IMR-90 (cell line): ENCODE results near the gene PPP3CB. TPM values are rescaled to one million over a fixed set of nuclear protein-coding genes. Genes with fewer than 3 reads are reported as not detected.

Experiments used
- ATAC-seq: fragments of 200-7000 bp; cut with Tn5 transposase; 2 replicates; pipeline ENCODE4 v1.9.1; 2020; ENCODE audit warnings: low read depth, mild to moderate bottlenecking, moderate library complexity
- BruUV-seq: library from RNA; stranded (reverse); fragments of 400-500 nt; replicated peaks from 2 replicates; lab custom pipeline; 2021; lab: Mats Ljungman, UMichigan
- CTCF ChIA-PET: fragments of 300-600 bp; formaldehyde crosslinking; extraction: SDS; loops from one replicate; lab custom pipeline; 2021; ENCODE audit warnings: antibody characterized with exemption; lab: Yijun Ruan, JAX
- POLR2A ChIA-PET: fragments of 300-600 bp; sonication (Branson Sonifier 250); formaldehyde crosslinking; loops from one replicate; lab custom pipeline; 2022; ENCODE audit warnings: antibody characterized with exemption; ENCODE audit not compliant: unreplicated experiment; lab: Charles Lee
- DNase-seq: peaks from one replicate; pipeline ENCODE4 v3.0.0; 2013
- H2AFZ ChIP-seq: replicated peaks from 2 replicates; pipeline ENCODE3; 2013; ENCODE audit warnings: low read length, mild to moderate bottlenecking; ENCODE audit not compliant: poor library complexity
- H2AK5ac ChIP-seq: 2 replicates; pipeline ENCODE4 v1.6.1; 2013; ENCODE audit warnings: low read depth, low read length, inconsistent platforms
- H2AK9ac ChIP-seq: replicated peaks from 2 replicates; pipeline ENCODE3; 2013; ENCODE audit warnings: mild to moderate bottlenecking, low read depth, low read length, moderate library complexity; ENCODE audit not compliant: poor library complexity
- H2BK120ac ChIP-seq: 2 replicates; pipeline ENCODE4 v1.6.1; 2013; ENCODE audit warnings: low read depth, low read length, inconsistent platforms
- H2BK15ac ChIP-seq: 3 replicates; pipeline ENCODE4 v1.6.1; 2013; ENCODE audit warnings: low read depth, low read length, inconsistent platforms
- H2BK20ac ChIP-seq: 2 replicates; pipeline ENCODE4 v1.6.1; 2013; ENCODE audit warnings: low read depth, mild to moderate bottlenecking, inconsistent platforms, low read length, moderate library complexity
- H2BK5ac ChIP-seq: 2 replicates; pipeline ENCODE4 v1.6.1; 2013; ENCODE audit warnings: mild to moderate bottlenecking, low read depth, low read length, inconsistent platforms; ENCODE audit not compliant: poor library complexity, severe bottlenecking
- H3K14ac ChIP-seq: replicated peaks from 2 replicates; pipeline ENCODE4 v1.6.1; 2013; ENCODE audit warnings: low read depth, low read length, inconsistent platforms
- H3K18ac ChIP-seq: 2 replicates; pipeline ENCODE4 v1.6.1; 2013; ENCODE audit warnings: low read depth, low read length, control low read depth
- H3K23ac ChIP-seq: 2 replicates; pipeline ENCODE4 v1.6.1; 2013; ENCODE audit warnings: low read depth, low read length, inconsistent platforms
- H3K27ac ChIP-seq: 2 replicates; pipeline ENCODE4 v1.5.1; 2013; ENCODE audit warnings: mild to moderate bottlenecking, control low read depth, low read length; ENCODE audit not compliant: insufficient read depth
- H3K27me3 ChIP-seq: 2 replicates; pipeline ENCODE4 v1.6.1; 2013; ENCODE audit warnings: low read length; ENCODE audit not compliant: control insufficient read depth, insufficient read depth
- H3K36me3 ChIP-seq: 2 replicates; pipeline ENCODE4 v1.6.1; 2013; ENCODE audit warnings: low read length, mixed read lengths; ENCODE audit not compliant: control insufficient read depth, insufficient read depth
- H3K4ac ChIP-seq: 2 replicates; pipeline ENCODE4 v1.6.1; 2013; ENCODE audit warnings: low read depth, low read length, inconsistent platforms
- H3K4me1 ChIP-seq: 2 replicates; pipeline ENCODE4 v1.6.1; 2013; ENCODE audit warnings: low read length, mixed read lengths; ENCODE audit not compliant: control insufficient read depth, insufficient read depth
- H3K4me2 ChIP-seq: 2 replicates; pipeline ENCODE4 v1.6.1; 2013; ENCODE audit warnings: low read depth, mild to moderate bottlenecking, control low read depth, low read length, moderate library complexity
- H3K4me3 ChIP-seq: 2 replicates; pipeline ENCODE4 v1.5.1; 2013; ENCODE audit warnings: low read depth, mild to moderate bottlenecking, control low read depth, low read length, moderate library complexity; ENCODE audit not compliant: insufficient read depth
- H3K56ac ChIP-seq: 2 replicates; pipeline ENCODE4 v1.6.1; 2013; ENCODE audit warnings: low read length, inconsistent platforms; ENCODE audit not compliant: insufficient read depth; ENCODE audit errors: extremely low read depth
- H3K79me1 ChIP-seq, 2 experiments: 2 replicates each; pipeline ENCODE4 v1.6.1; 2013; ENCODE audit warnings: low read length in 2 of 2, inconsistent platforms in 1 of 2, low read depth in 1 of 2
- H3K9ac ChIP-seq: 2 replicates; pipeline ENCODE4 v1.6.1; 2013; ENCODE audit warnings: low read depth, low read length, control low read depth
- H3K9me1 ChIP-seq: 2 replicates; pipeline ENCODE4 v1.6.1; 2013; ENCODE audit warnings: low read length, inconsistent platforms; ENCODE audit not compliant: insufficient read depth
- H3K9me3 ChIP-seq: 2 replicates; pipeline ENCODE4 v1.6.1; 2013; ENCODE audit warnings: low read length; ENCODE audit not compliant: control insufficient read depth, insufficient read depth
- H4K20me1 ChIP-seq: 2 replicates; pipeline ENCODE4 v1.6.1; 2013; ENCODE audit warnings: low read length, inconsistent platforms; ENCODE audit not compliant: insufficient read depth
- H4K5ac ChIP-seq: 2 replicates; pipeline ENCODE4 v1.6.1; 2013; ENCODE audit warnings: mild to moderate bottlenecking, low read depth, low read length, control low read depth
- H4K8ac ChIP-seq, 2 experiments: 2 replicates each; pipeline ENCODE4 v1.6.1; 2013; ENCODE audit warnings: low read depth in 2 of 2, low read length in 2 of 2, control low read depth in 1 of 2, inconsistent platforms in 1 of 2
- H4K91ac ChIP-seq: 2 replicates; pipeline ENCODE4 v1.6.1; 2013; ENCODE audit warnings: low read depth, low read length, inconsistent platforms; ENCODE audit not compliant: insufficient read depth
- BHLHE40 ChIP-seq: fragments of 150-350 bp; IDR thresholded peaks from 2 replicates; pipeline ENCODE4 v1.6.1; 2016; ENCODE audit warnings: mild to moderate bottlenecking, low read depth, low read length
- CEBPB ChIP-seq: IDR thresholded peaks from 2 replicates; pipeline ENCODE4 v1.6.1; 2012; ENCODE audit warnings: low read depth, low read length, improper control_type of control experiment
- CHD1 ChIP-seq: IDR thresholded peaks from 2 replicates; pipeline ENCODE4 v1.6.1; 2012; ENCODE audit warnings: low read depth, low read length, improper control_type of control experiment
- FOS ChIP-seq: fragments of 150-350 bp; IDR thresholded peaks from 2 replicates; pipeline ENCODE4 v1.6.1; 2016; ENCODE audit warnings: low read depth, low read length
- MAFK ChIP-seq: IDR thresholded peaks from 2 replicates; pipeline ENCODE4 v1.6.1; 2012; ENCODE audit warnings: low read depth, low read length, improper control_type of control experiment
- MAZ ChIP-seq: IDR thresholded peaks from 2 replicates; pipeline ENCODE4 v1.6.1; 2012; ENCODE audit warnings: low read depth, mild to moderate bottlenecking, low read length, improper control_type of control experiment, moderate library complexity, borderline replicate concordance
- MXI1 ChIP-seq: IDR thresholded peaks from 2 replicates; pipeline ENCODE4 v1.6.1; 2012; ENCODE audit warnings: low read depth, mild to moderate bottlenecking, low read length, moderate library complexity, borderline replicate concordance
- NFE2L2 ChIP-seq: fragments of 150-350 bp; IDR thresholded peaks from 2 replicates; pipeline ENCODE4 v1.6.1; 2016; ENCODE audit warnings: low read depth, mild to moderate bottlenecking, low read length
- POLR2A ChIP-seq: IDR thresholded peaks from 2 replicates; pipeline ENCODE4 v1.6.1; 2012; ENCODE audit warnings: mild to moderate bottlenecking, low read depth, low read length
- RAD21 ChIP-seq: IDR thresholded peaks from 2 replicates; pipeline ENCODE4 v1.6.1; 2012; ENCODE audit warnings: low read length, improper control_type of control experiment
- RCOR1 ChIP-seq: IDR thresholded peaks from 2 replicates; pipeline ENCODE4 v1.6.1; 2012; ENCODE audit warnings: mild to moderate bottlenecking, low read length, improper control_type of control experiment; ENCODE audit not compliant: insufficient replicate concordance
- RFX5 ChIP-seq: IDR thresholded peaks from 2 replicates; pipeline ENCODE4 v1.8.0; 2012; ENCODE audit warnings: low read depth, mild to moderate bottlenecking, low read length, moderate library complexity
- SMC3 ChIP-seq: fragments of 150-350 bp; IDR thresholded peaks from 2 replicates; pipeline ENCODE4 v1.6.1; 2016; ENCODE audit warnings: low read depth, mild to moderate bottlenecking, antibody characterized with exemption, low read length, moderate library complexity
- dilution Hi-C: fragments of 300-500 bp; cut with HindIII; formaldehyde crosslinking; loops from one replicate; pipeline ENCODE4 v1.14.3; 2018; ENCODE audit warnings: low sequenced_read_pairs; ENCODE audit not compliant: unreplicated experiment
- in situ Hi-C: fragments of 300-500 bp; cut with MboI; formaldehyde crosslinking; loops from 3 replicates; pipeline ENCODE4 v1.14.3; 2019; ENCODE audit warnings: low sequenced_read_pairs, inconsistent platforms, mixed read lengths
- intact Hi-C: fragments of 100-400 bp; cut with micrococcal nuclease; formaldehyde crosslinking; loops from 2 replicates; pipeline ENCODE4 v1.10.0; 2022
- polyA plus RNA-seq, 3 experiments: library from polyadenylated mRNA; depleted of rRNA; stranded (reverse); fragments of >200 nt; gene quantifications; 2 replicates each; pipeline ENCODE4 v1.2.3, GENCODE V29; 2012; ENCODE audit warnings: low replicate concordance in 1 of 3
- total RNA-seq: library from RNA; depleted of rRNA; stranded (reverse); fragments of >200 nt; gene quantifications from 2 replicates; pipeline ENCODE4 v1.2.3, GENCODE V29; 2012
- TF ChIP-seq, protein P1 (sequence below): fragments of 150-350 bp; IDR thresholded peaks from 2 replicates; pipeline ENCODE4 v1.6.1; 2017; ENCODE audit warnings: mild to moderate bottlenecking, antibody characterized with exemption, low read length, low read depth
- TF ChIP-seq, protein P2 (sequence below): fragments of 150-350 bp; IDR thresholded peaks from 2 replicates; pipeline ENCODE4 v1.6.1; 2016; ENCODE audit warnings: low read depth, mild to moderate bottlenecking, low read length, moderate library complexity, borderline replicate concordance
- TF ChIP-seq, protein P3 (sequence below): conservative IDR thresholded peaks from 2 replicates; pipeline ENCODE4 v1.5.1; 2012; ENCODE audit warnings: mild to moderate bottlenecking, low read depth, low read length, improper control_type of control experiment

The PPP3CB gene
- total and polyA plus RNA-seq, 2 of the 4 experiments (the other 2 are of a cell fraction): 22.9 to 36.4 TPM

DNA sequence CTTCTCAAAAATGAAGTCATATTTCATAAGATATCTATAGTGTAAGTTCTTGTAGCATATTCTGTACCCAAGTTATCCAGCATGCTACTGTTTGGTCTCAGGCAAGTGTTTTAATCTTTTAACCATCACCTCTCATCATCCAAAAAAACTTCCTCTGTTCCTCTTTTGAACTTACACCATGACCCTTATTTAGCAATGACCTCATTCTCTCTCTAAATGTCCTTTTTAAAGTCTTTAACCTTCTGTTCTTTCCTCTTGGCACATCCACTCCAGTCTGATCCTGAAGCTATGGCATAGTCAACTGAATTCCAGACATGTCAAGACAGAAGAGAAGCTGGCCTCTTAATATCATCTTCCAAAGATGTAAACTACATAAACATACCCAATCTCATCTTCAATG is 26.2 kb downstream of the PPP3CB start:
- H2BK120ac ChIP-seq: no peak overlapping the region
- ATAC-seq (no peak), DNase-seq (no peak)
- no peak overlapping the region for H2AK9ac ChIP-seq
- H4K8ac ChIP-seq: no peak overlapping the region
- no peaks in the 10 kb centered on the region; a peak in 2 of 4 replicates for H3K79me1 ChIP-seq
- intact Hi-C loops (no loop called here), dilution Hi-C loops (no loop called here), in situ Hi-C loops (no loop called here)
- POLR2A ChIA-PET: no interaction called here
- no peak overlapping the region for H2BK20ac ChIP-seq
- H4K91ac ChIP-seq: no peak overlapping the region
- H3K9me3 ChIP-seq: no peaks in the 10 kb centered on the region
- H3K18ac ChIP-seq: no peak overlapping the region
- no peaks in the 10 kb centered on the region for H3K27me3 ChIP-seq
- TF ChIP-seq CHD1 (no peak), MXI1 (no peak), RCOR1 (no peak), RAD21 (no peak), RFX5 (no peak), NFE2L2 (no peak), CEBPB (no peak), BHLHE40 (no peak), FOS (no peak), MAFK (no peak), MAZ (no peak), SMC3 (no peak), POLR2A (no peak)
- TF ChIP-seq, protein P1, sequence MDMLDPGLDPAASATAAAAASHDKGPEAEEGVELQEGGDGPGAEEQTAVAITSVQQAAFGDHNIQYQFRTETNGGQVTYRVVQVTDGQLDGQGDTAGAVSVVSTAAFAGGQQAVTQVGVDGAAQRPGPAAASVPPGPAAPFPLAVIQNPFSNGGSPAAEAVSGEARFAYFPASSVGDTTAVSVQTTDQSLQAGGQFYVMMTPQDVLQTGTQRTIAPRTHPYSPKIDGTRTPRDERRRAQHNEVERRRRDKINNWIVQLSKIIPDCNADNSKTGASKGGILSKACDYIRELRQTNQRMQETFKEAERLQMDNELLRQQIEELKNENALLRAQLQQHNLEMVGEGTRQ: no peak
- TF ChIP-seq, protein P2, sequence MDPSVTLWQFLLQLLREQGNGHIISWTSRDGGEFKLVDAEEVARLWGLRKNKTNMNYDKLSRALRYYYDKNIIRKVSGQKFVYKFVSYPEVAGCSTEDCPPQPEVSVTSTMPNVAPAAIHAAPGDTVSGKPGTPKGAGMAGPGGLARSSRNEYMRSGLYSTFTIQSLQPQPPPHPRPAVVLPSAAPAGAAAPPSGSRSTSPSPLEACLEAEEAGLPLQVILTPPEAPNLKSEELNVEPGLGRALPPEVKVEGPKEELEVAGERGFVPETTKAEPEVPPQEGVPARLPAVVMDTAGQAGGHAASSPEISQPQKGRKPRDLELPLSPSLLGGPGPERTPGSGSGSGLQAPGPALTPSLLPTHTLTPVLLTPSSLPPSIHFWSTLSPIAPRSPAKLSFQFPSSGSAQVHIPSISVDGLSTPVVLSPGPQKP: no peak
- TF ChIP-seq, protein P3, sequence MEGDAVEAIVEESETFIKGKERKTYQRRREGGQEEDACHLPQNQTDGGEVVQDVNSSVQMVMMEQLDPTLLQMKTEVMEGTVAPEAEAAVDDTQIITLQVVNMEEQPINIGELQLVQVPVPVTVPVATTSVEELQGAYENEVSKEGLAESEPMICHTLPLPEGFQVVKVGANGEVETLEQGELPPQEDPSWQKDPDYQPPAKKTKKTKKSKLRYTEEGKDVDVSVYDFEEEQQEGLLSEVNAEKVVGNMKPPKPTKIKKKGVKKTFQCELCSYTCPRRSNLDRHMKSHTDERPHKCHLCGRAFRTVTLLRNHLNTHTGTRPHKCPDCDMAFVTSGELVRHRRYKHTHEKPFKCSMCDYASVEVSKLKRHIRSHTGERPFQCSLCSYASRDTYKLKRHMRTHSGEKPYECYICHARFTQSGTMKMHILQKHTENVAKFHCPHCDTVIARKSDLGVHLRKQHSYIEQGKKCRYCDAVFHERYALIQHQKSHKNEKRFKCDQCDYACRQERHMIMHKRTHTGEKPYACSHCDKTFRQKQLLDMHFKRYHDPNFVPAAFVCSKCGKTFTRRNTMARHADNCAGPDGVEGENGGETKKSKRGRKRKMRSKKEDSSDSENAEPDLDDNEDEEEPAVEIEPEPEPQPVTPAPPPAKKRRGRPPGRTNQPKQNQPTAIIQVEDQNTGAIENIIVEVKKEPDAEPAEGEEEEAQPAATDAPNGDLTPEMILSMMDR: no peak
- H3K4me1 ChIP-seq: no peaks in the 10 kb centered on the region
- no peak overlapping the region for H2BK5ac ChIP-seq
- H2BK15ac ChIP-seq: no peak overlapping the region
- H3K36me3 ChIP-seq: peaks cover 22% of the 10 kb centered on the region
- no peak overlapping the region for H3K27ac ChIP-seq
- no peak overlapping the region for H3K14ac ChIP-seq
- CTCF ChIA-PET: no interaction called here
- H4K5ac ChIP-seq: no peak overlapping the region
- H3K4me2 ChIP-seq: no peak overlapping the region
- no peak overlapping the region for H2AFZ ChIP-seq
- no peak overlapping the region for H3K23ac ChIP-seq
- no peak overlapping the region for H3K4me3 ChIP-seq
- BruUV-seq: no TSS peak
- no peaks in the 10 kb centered on the region for H4K20me1 ChIP-seq
- no peaks in the 10 kb centered on the region for H3K9me1 ChIP-seq
- no peak overlapping the region for H2AK5ac ChIP-seq
- H3K56ac ChIP-seq: no peak overlapping the region
- no peak overlapping the region for H3K9ac ChIP-seq
- no peak overlapping the region for H3K4ac ChIP-seq
